ENCODE data around the gene RTN4RL2.

The RTN4RL2 gene

GRCh38 chr11:57481315-57481714, 21.0 kb downstream of the RTN4RL2 start:
- DNase-seq (ENCODE audit: low spot score): no peak

- no peak for DNase-seq (ENCODE audit: low spot score)
These were observed 21.8 kb downstream of the RTN4RL2 start for GRCh38 chr11:57481915-57482781.

DNA sequence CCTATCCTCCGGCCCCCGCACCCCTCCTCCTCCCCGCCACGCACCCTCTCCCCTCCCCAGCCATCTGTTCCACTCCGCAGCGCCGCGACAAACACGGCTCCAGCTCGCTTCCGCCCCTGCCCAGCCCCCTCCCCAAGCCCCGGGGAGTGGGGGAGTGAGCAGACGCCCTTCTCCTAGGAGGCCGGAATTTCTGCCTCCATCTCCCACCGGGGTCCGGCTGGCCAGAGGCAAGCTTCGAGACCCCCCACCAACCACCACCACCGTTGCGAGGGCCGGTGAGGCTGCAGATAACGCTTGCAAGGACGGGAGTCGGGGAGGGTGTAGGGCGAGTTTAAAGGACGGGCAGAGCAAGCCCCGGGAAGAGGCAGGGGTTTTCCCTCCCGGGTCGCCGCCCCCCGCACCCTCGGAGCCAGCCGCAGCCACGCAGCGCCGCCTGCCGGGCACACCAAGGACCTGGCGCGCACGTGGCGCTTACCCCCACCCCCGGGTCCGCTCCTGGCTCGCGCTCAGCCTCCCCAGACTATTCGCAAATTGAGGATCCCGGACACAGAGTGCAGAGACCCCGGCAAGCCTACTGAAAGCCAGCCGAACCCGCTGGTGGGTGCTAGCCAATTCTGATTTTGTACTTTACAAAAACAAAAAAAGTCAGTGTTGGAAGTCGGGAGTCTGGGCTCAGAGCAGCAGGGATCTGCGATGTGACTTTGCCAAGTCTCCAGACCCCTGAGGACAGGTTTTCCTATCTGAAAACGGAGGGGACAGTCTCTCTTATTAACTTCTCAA, 22.6 kb downstream of the RTN4RL2 start:
- peak; percentile 28 for DNase-seq (ENCODE audit: low spot score)

GRCh38 chr11:57483562-57483918, 23.2 kb downstream of the RTN4RL2 start:
- no peak for DNase-seq (ENCODE audit: low spot score)

GRCh38 chr11:57484141-57484710, 23.9 kb downstream of the RTN4RL2 start:
- no peak for DNase-seq (ENCODE audit: low spot score)

GRCh38 chr11:57485217-57485990, 25.1 kb downstream of the RTN4RL2 start:
- no peak for DNase-seq (ENCODE audit: low spot score)

DNA sequence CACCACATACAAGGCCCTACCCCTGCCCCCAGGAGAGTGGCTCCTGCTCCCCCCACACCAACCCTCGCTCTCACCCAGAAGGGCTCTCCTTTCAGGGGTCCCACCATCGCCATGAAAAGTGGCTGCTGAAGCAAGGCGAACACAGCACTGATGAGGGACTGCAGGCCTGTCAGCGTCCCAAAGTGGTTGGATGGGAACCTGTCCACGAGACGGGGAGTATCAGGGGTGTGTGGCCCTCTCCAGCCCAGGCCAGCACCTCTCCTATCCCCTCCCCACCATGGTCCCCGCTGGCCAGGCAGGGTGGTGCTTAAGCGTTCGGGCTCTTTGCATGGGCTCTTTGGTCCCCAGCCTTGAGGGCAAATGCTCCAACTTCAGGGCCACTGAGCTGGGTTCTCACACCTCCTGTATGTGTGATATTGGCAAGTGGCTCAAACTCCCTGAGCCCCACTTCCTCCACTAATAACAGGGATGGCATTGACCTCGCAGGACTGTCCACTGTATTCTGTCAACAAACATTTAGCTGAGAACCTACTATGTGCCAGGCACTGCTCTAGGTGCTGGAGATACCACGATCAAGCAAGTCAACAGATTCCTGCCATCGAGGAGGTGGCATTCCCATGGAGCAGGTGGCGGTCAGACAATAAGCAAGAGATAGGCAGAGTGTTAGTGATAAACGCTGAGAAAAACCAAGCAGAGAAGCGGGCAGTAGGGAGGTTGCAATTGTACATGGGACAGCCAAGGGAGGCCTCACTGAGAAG, 26.9 kb downstream of the RTN4RL2 start:
- no peak for DNase-seq (ENCODE audit: low spot score)

DNA sequence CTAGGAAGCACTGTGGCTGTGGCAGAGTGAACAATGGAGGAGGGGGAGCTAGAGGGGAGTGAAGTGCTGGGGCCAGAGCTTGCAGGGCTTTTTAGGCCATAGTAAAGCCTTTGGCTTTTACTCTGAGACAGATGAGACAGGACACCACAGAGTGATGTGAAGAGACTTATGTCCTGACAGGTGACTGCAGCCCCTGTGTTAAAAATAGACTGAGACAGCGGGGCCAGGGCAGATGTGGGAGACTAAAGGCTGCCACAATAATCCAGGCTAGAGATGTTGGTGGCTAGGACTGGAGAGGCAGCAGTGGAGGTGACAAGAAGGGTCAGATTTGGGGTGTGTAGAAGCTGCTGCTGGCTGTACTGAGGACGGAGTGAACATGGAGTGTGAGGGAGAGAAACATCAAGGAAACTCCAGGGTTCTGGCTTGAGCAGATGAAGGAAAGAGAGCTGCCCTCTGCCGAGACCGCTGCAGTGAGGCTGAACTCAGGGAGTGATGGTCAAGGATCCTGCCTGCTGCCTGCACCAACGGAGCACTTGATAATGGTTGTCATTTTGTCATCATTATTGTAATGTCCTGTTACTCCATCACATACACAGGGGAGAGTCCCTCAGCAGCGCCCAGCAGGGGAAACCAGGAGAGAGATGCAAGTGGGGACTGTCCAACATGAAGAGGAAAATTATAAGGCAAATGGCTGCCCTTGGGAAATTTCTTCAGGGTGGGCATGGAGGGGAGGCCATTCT, 27.8 kb downstream of the RTN4RL2 start:
- DNase-seq (ENCODE audit: low spot score): no peak

- peak; percentile 45 for DNase-seq (ENCODE audit: low spot score)
These were observed 30.3 kb downstream of the RTN4RL2 start for GRCh38 chr11:57490456-57491248.

GRCh38 chr11:57491371-57492061, 31.2 kb downstream of the RTN4RL2 start:
- peak; percentile 20 for DNase-seq (ENCODE audit: low spot score)

DNA sequence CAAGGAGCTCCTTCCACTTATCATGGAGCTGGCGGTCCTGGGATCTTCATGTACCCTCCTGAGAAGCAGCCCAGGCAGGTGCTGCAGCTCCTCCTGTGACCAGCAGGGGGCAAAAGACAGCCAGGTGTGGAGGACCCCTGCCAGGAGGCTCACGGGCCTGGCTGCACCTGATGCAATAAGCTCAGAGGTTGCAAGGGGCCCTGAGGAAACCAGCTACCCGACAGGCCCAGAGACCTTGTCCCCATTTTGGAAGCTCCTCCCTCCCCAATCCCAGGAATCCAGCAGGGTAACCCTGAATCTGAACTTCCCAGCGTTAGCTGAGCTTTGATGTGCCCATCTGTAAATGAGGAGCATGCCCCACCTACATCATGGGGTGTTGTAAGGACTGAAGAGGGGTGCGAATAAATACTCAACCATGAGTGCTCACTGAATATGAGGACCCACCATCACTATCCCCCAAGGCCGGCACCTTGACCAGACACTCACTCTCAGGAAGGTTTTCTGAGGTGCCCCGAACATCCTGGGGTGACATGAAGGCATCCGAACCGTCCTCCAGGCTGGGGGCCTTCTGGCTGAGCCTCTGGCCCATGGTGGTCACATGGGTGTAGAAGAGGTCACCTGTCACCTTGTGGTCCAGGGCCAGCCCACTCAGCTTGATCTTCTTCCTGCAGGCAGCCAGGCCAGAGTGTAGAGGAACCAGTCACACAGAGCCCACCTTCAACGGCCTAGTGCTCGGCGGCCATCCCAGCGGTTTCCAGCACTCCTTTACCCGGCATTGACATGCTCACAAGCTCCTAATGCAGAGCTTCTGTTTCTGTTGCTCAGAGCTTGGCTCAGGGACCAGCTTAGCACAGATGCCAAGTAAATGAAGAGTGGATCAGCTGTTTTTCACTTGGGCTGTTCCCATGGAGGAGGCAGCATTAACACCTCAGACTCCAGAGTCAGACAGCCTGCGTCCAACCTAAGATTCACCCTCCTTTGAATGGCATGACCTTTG, 33.5 kb downstream of the RTN4RL2 start:
- peak; percentile 69 for DNase-seq (ENCODE audit: low spot score)

- DNase-seq (ENCODE audit: low spot score): no peak
These were observed 35.9 kb downstream of the RTN4RL2 start for GRCh38 chr11:57496109-57496820.

DNA sequence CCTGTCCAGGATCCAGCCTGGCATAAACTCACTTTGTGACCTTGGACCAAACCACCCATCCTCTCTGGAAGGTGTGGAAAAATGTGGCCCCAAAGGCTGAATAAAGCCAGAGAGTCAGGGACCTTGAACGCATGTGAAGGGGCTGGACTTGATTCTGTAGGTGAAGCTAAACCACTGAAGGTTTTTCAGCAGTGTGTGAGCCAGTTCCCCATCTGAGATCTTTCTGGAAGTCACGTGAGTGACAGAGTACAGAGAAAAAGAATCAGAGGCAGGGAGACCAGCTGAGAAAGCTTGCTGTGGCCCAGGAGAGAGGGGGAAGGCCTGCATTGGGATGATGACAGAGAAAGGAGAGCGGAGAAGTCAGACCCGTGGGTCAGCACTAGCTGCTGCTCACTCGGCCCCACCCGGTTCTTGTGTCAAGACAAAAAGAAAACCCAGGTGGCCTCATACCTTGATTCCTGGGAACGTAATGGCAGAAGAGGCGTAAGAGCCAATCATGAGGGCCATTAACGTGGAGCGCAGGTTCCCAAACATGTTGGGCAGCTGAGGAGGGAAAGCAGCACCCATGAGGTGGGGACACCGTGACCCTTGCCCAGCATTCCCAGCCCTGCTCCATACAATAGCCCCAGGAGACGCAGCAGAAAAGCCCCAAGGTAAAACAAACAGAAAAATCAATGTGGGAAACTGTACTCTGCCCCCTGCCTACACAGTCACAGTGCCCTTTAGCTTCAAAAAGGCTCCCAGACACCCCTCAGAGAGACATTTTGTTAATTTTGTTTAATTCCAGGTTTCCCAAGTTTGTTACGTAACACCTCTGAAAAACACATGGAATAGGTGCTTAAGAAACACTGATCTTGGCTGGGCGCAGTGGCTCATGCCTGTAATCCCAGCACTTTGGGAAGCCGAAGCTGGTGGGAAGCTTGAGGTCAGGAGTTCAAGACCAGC, 37.2 kb downstream of the RTN4RL2 start:
- DNase-seq (ENCODE audit: low spot score): no peak

GRCh38 chr11:57498540-57498939, 38.2 kb downstream of the RTN4RL2 start:
- peak; percentile 33 for DNase-seq (ENCODE audit: low spot score)

- DNase-seq (ENCODE audit: low spot score): peak; percentile 83
These were observed 39.2 kb downstream of the RTN4RL2 start for GRCh38 chr11:57499413-57499982.

- DNase-seq (ENCODE audit: low spot score): no peak
These were observed 39.7 kb downstream of the RTN4RL2 start for GRCh38 chr11:57499983-57500461.

Data from kidney tubule cell (primary cell).